Calu3 (cell line): ENCODE results near the gene NTMT1. TPM values are rescaled to one million over a fixed set of nuclear protein-coding genes. Genes with fewer than 3 reads are reported as not detected.
A peak's percentile ranks its signal among the peaks of the same experiment; 100 is the strongest.
"Not testable (repeated sequence)": the region's sequence is repeated elsewhere in the genome, so short reads cannot be mapped to it uniquely, and the experiment has no call there.

Source experiments
- BruUV-seq: library from RNA; stranded (reverse); fragments of 400-500 nt; replicated peaks from 2 replicates; lab custom pipeline; 2021; lab: Mats Ljungman, UMichigan
- CTCF ChIA-PET: fragments of 300-600 bp; sonication (Branson Sonifier 250); formaldehyde crosslinking; loops from one replicate; lab custom pipeline; 2022; ENCODE audit warnings: antibody characterized with exemption; lab: Charles Lee
- DNase-seq: peaks from one replicate; pipeline ENCODE4 v3.0.0; 2022
- H3K27ac Mint-ChIP-seq: one replicate; pipeline ENCODE4 v1.8.0; 2022; ENCODE audit warnings: mixed read lengths; ENCODE audit not compliant: unreplicated experiment
- H3K27me3 Mint-ChIP-seq: one replicate; pipeline ENCODE4 v1.8.0; 2022; ENCODE audit warnings: mixed read lengths; ENCODE audit not compliant: unreplicated experiment
- H3K36me3 Mint-ChIP-seq: one replicate; pipeline ENCODE4 v1.8.0; 2022; ENCODE audit warnings: mild to moderate bottlenecking, moderate library complexity, mixed read lengths; ENCODE audit not compliant: insufficient read depth, unreplicated experiment
- H3K4me1 Mint-ChIP-seq: one replicate; pipeline ENCODE4 v1.8.0; 2022; ENCODE audit warnings: mild to moderate bottlenecking, low read depth, mixed read lengths; ENCODE audit not compliant: unreplicated experiment
- H3K4me3 Mint-ChIP-seq: one replicate; pipeline ENCODE4 v1.8.0; 2022; ENCODE audit warnings: mild to moderate bottlenecking, low read depth, moderate library complexity, mixed read lengths; ENCODE audit not compliant: unreplicated experiment
- H3K9me3 Mint-ChIP-seq: one replicate; pipeline ENCODE4 v1.8.0; 2022; ENCODE audit warnings: low read depth, mixed read lengths; ENCODE audit not compliant: unreplicated experiment
- CTCF ChIP-seq: fragments of 200-600 bp; IDR thresholded peaks from one replicate; pipeline ENCODE4 v1.8.0; 2022; ENCODE audit warnings: antibody characterized with exemption; ENCODE audit not compliant: unreplicated experiment
- intact Hi-C: fragments of 100-400 bp; cut with micrococcal nuclease; formaldehyde crosslinking; loops from one replicate; pipeline ENCODE4 v1.10.0; 2022; ENCODE audit not compliant: unreplicated experiment
- total RNA-seq: library from RNA; stranded (reverse); gene quantifications from 2 replicates; pipeline ENCODE4 v1.2.3, GENCODE V29; 2022

NTMT1 gene
- total RNA-seq, 1 experiment from 2014 or later: 36.1 TPM

GRCh38 chr9:129587487-129588262, 38.3 kb upstream of the NTMT1 start:
- DNase-seq: no peak
- intact Hi-C loops: no loop called here

GRCh38 chr9:129590466-129590865, 35.5 kb upstream of the NTMT1 start:
- H3K4me3 Mint-ChIP-seq: no peak overlapping the region
- intact Hi-C loops: no loop called here
- no peaks in the 10 kb centered on the region for H3K27me3 Mint-ChIP-seq
- no peak for DNase-seq
- TF ChIP-seq CTCF: no peak
- peaks cover 26% of the 10 kb centered on the region for H3K4me1 Mint-ChIP-seq
- CTCF ChIA-PET: no interaction called here
- no TSS peak for BruUV-seq
- peaks cover 4% of the 10 kb centered on the region for H3K36me3 Mint-ChIP-seq
- no peak overlapping the region for H3K27ac Mint-ChIP-seq
- no peaks in the 10 kb centered on the region for H3K9me3 Mint-ChIP-seq

More at GRCh38 chr9:129587487-129588262, 38.3 kb upstream of the NTMT1 start:
- no peaks in the 10 kb centered on the region for H3K9me3 Mint-ChIP-seq
- no peak for TF ChIP-seq CTCF
- H3K4me3 Mint-ChIP-seq: no peak overlapping the region
- no TSS peak for BruUV-seq
- CTCF ChIA-PET: no interaction called here
- H3K27me3 Mint-ChIP-seq: no peaks in the 10 kb centered on the region
- no peaks in the 10 kb centered on the region for H3K36me3 Mint-ChIP-seq
- peaks cover 10% of the 10 kb centered on the region for H3K4me1 Mint-ChIP-seq
- H3K27ac Mint-ChIP-seq: no peak overlapping the region

GRCh38 chr9:129591916-129592315, 34.0 kb upstream of the NTMT1 start:
- Mint-ChIP-seq H3K36me3 (peaks cover 16% of the 10 kb centered on the region), H3K27me3 (no peaks in the 10 kb centered on the region), H3K4me3 (no peak overlapping the region), H3K9me3 (no peaks in the 10 kb centered on the region), H3K27ac (no peak overlapping the region), H3K4me1 (peaks cover 40% of the 10 kb centered on the region)
- BruUV-seq: no TSS peak
- TF ChIP-seq CTCF: no peak
- CTCF ChIA-PET: interaction anchor here (0.7 kb wide), 1 partner anchor 349 kb away, joined by 7 read pairs; no protein-coding TSS in a partner anchor
- DNase-seq: no peak
- intact Hi-C loops: no loop called here

- Mint-ChIP-seq H3K36me3 (peaks cover 24% of the 10 kb centered on the region), H3K4me1 (peaks cover 40% of the 10 kb centered on the region), H3K27ac (peak overlapping the region; percentile 1)
- H3K4me3 Mint-ChIP-seq, H3K27me3 Mint-ChIP-seq, BruUV-seq, CTCF ChIA-PET, H3K9me3 Mint-ChIP-seq, DNase-seq, intact Hi-C loops: not testable (repeated sequence)
Measured at GRCh38 chr9:129592790-129593189, 33.2 kb upstream of the NTMT1 start.

- Mint-ChIP-seq H3K4me1 (peaks cover 49% of the 10 kb centered on the region), H3K9me3 (no peaks in the 10 kb centered on the region), H3K27ac (no peak overlapping the region), H3K27me3 (no peaks in the 10 kb centered on the region), H3K4me3 (no peak overlapping the region), H3K36me3 (peaks cover 33% of the 10 kb centered on the region)
- TF ChIP-seq CTCF: no peak
- no TSS peak for BruUV-seq
- CTCF ChIA-PET: interaction anchor here (0.5 kb wide), 1 partner anchor 449 kb away, joined by 4 read pairs; no protein-coding TSS in a partner anchor
- no peak for DNase-seq
- intact Hi-C loops: no loop called here
Measured at GRCh38 chr9:129594632-129595031, 31.3 kb upstream of the NTMT1 start.
